Left colon (tissue), 2 donors: ENCODE data around the gene IGFBP5. TPM values are rescaled to one million over a fixed set of nuclear protein-coding genes. Genes with fewer than 3 reads are reported as not detected.

Experiments
- ATAC-seq: fragments of 200-7000 bp; cut with Tn5 transposase; one replicate; pipeline ENCODE4 v1.9.1; 2020; ENCODE audit warnings: mild to moderate bottlenecking, moderate library complexity
- DNase-seq, 2 donors: peaks; one replicate each; pipeline ENCODE4 v3.0.0-alpha.2; 2020
- intact Hi-C, 2 donors: fragments of 100-400 bp; cut with DNase I in 1 of 2; cut with micrococcal nuclease in 1 of 2; formaldehyde crosslinking; loops; one replicate each; pipeline versions ENCODE4 v1.11.2 to v1.14.0; 2022; cut with DNase I, micrococcal nuclease
- total RNA-seq, 2 donors: library from RNA; stranded (reverse); fragmentation: NEBNext Ultra II Directional; extraction: Animal tissue kit (Norgen Biotek cat#: 25700); gene quantifications; one replicate each; pipeline ENCODE4 v1.2.1, GENCODE V29; 2021
- donor health status: DM: no; HTN: no; CAD: no.
- donor health status: DM: yes; HTN: yes; CAD: no.

Gene IGFBP5
- total RNA-seq, 2 donors from 2014 or later, result 40.0 to 135 TPM

DNA sequence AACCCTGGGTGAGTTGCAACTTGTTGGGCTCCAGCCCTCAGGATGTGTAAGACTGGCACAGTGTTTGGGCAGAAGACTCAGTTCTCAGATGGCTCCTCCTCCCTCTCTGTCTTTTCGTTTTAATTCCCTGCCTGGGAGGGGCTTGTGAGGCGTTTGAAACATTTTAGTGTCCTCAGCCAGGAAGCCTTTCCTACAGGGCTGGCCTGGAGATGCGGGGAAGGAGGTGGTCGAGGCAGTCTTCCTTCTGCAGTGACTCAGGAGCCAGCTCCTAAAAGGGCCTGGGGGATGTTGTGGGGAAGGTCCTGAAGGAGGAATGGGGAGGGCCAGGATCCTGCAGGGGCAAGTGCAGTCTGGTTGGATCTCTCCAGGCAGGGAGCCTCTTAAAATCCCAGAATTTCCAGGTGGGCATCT lies 22.1 kb upstream of the IGFBP5 start:
- ATAC-seq, result no peak
- intact Hi-C loops, result no loop called here
- no peak for DNase-seq

DNA sequence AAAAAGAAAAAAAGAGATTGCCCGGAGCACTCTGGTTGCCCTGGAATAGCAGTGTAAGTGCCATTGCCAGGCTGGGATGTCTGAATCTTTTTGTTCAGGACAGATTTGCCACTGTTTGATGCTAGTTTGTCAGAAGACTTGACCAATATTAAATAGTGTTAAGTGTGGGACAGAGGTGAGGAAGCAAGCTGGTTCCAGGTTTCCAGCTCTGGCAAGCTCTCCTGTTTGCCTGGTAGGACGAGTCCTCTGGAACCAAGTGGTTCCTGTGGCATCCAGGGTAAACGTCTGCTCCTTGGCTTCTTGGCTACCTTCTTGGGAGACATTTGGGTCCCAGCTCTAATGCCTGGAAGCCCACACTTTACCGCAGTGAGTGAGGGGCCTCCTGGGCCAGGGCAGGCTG lies 20.8 kb upstream of the IGFBP5 start:
- intact Hi-C loops, result no loop called here
- ATAC-seq, result no peak
- no peak for DNase-seq

DNA sequence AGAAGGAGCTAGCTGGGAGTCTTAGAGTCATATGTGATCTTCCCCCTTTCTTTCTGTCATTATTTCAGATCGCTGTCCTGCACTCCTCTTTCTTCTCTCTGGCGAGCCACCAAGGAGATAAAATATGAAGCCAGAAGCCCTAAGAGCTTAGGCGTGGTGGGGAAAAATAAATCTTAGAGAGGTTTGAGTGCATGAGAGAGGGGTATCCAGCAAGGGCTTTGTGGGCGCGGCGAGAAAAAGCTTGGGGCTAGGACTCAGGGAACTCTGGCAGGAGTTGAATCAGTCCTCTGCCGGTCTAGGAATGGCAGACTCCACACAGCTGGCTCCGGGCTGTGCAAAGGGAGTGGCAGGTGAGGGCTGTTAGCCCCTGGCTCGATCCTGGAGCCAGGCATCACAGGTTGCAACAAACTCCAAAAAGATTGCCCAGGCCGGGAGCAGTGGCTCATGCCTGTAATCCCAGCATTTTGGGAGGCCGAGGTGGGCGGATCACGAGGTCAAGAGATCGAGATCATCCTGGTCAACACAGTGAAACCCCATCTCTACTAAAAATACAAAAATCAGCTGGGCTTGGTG lies 20.1 kb upstream of the IGFBP5 start:
- intact Hi-C loops, result no loop called here
- DNase-seq (no peak), ATAC-seq (no peak)

DNA sequence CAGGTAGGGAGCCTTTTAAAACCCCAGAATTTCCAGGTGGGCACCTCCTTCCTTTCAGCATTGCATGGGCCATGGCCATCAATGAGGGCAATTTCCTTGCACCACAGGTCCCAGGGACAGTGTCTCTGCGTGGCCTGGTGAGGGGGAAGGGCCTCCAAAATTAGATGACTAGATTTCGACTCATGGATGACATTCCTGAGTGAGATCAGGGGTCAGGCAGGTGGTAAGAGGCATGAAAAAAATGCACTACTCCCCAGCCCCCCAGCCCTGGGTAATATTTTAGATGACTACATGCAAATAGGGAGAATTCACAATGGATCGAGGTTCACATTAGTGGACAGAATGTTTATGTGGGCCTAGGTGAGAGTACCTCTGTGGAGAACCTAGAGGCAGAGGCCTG lies 19.0 kb upstream of the IGFBP5 start:
- ATAC-seq (no peak), DNase-seq (no peak)
- intact Hi-C loops, result no loop called here

DNA sequence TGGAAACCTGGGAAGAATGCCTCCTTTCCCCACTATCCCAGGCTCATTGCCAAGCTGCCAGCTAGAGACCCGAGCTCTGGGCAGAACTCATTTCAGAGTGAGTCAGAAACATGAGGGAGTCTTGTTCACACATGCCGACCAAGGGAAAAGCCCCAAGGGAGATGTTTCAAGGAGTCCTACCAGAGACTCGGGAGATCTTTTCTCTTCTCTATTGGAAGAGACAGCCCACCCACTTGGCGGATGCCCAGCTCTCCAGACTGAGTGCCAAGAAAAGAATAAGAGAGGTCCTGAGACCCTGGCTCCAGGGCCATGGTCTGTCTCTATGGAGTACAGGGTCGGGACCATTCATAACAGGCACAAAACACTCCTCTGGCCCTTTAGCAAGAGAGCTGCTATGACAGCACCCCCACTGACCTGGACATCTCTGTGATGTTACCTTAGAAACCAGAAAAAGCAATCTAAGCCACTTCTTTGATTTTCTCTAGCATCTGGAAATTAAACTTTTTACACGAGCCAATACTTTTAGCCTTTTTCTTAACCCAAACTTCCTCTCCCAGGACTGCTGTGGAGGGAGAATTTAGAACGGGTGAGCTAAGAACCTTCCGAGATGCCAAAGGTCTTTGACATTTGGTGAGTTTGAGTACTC lies 18.5 kb upstream of the IGFBP5 start:
- no peak for DNase-seq
- no peak for ATAC-seq
- intact Hi-C loops, result no loop called here

DNA sequence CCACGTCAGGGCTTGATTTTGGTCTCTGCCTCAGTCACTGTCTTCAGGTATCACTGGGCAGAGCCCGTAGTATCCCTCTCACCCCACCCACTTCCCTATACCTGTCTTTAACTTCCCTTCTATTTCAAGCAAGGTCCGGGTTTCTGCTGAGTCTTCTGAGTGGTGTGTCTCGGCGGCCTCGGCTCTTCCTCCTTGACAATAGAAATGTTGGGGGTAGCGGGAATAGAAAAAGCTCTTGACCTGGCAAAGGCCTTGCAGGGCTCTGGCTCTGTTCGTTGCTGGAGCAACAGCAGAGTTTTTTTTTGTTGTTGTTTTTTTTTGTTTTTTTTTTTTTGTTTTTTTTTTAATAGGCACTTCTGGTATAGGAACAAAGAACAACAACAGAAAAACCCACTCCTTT lies 16.0 kb upstream of the IGFBP5 start:
- DNase-seq (no peak), ATAC-seq (no peak)
- intact Hi-C loops, result no loop called here

DNA sequence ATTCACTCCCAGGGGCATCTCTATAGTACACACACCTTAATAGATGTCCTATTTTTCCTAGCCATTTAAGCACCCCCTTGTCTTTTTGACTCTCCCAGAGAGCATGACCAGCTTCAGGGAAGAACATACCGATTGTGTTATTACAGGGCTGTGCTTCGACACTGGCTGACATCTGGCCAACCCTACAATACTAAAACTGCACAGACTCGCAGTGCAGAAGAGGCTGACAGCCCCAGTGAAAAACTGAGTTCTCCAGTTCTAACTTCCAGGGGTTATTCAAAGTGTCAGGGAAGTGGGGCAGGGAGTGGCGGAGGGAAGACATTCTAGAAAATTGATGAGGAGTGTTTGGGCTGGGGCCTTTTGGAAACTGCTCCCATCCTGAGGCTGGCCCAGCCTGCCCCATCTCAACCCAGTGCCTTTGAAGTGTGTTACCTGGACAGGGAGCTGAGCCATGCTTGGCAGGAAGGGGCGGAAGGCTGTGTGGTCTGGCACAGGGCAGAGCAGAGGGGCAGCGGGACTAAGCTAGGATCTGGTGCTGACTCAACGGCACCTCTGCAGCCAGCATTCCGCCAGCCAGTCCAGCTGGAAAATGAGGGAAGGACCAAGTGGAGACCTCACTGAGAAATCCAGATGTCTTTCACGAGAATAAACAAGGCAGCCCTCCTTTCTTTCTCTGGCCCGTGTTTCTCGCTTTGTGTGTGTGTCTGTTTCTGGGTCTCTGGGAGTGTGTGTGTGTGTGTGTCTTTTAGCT lies 15.4 kb upstream of the IGFBP5 start:
- intact Hi-C loops, result no loop called here
- no peak for ATAC-seq
- DNase-seq, result peak in 1 of 2 donors; percentile 46

DNA sequence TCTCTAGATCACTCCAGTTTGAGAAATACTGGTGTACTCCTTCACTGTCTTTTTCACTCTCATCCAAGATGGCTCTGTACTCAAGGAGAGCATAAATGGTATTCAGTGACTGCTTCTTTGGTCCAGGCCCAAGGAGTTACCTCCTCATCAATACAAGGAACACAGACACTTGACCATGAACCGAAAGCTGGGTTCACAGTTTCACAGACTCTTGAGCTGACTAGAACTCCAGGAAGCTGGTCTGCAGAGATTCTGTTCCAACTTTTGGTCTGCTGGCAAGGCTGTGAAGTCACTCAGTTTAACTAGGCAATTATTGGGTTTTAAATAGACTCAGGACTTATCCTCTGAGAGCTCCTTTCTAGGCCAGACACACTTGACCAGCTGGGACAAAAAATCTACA lies 7.4 kb upstream of the IGFBP5 start:
- intact Hi-C loops, result no loop called here
- DNase-seq, result no peak
- no peak for ATAC-seq

DNA sequence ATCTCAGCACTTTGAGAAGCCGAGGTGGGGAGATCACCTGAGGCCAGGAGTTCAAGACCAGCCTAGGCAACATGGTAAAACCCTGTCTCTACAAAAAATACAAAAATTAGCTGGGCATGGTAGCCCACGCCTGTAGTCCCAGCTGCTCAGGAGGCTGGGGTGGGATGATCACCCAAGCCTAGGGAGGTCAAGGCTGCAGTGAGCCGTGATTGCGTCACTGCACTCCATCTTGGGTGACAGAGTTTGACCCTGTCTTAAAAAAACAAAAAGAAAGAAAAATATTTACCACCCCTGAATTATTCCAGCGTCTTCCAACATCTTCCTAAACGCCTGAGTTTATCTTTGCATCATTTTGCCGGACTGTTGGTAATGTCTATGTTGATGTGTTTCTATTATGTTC lies 6.2 kb upstream of the IGFBP5 start:
- ATAC-seq (no peak), DNase-seq (no peak)
- intact Hi-C loops, result no loop called here

DNA sequence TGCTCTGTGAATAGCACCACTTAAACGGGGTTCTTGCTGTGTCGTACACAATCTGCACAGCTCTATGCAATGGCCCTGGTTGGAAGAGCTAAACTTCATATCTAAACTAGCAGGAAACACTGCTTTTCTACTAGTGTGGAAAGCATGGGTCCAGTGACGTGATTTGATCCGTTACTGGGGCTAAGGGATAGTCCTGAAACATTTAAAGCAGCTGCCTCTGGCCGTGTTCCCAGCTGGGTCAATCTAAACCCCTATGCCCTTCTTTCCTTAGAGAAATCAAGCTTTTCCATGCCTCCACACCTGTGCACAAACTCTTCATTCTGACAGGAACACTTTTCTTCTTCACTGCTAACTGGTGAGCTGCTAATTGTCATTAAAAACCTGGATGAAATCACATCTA lies 5.4 kb upstream of the IGFBP5 start:
- no peak for DNase-seq
- intact Hi-C loops, result no loop called here
- no peak for ATAC-seq

DNA sequence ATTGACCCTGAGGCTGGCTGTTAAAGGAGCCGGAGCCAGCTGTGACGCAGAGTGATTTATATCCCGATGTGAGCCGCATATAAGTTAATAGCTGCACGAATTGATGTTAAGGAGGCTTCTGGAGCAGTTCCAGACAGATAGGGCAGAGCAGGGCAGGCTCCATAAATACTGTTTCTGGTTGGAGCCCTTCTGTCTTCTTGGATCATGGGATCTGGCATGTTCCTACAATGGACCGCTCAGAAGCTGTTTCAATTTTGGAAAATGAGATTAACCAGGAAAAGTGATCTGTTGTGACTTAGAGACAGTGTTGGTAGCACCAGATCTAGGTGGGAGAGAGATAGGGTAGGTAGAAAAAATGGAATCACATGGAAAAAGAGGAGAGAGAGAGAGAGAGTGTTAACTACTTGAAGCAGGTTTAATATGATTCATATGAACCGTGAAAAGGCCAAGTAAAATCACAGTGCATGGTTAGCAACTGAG lies 4.8 kb upstream of the IGFBP5 start:
- ATAC-seq, result no peak
- intact Hi-C loops, result no loop called here
- no peak for DNase-seq

DNA sequence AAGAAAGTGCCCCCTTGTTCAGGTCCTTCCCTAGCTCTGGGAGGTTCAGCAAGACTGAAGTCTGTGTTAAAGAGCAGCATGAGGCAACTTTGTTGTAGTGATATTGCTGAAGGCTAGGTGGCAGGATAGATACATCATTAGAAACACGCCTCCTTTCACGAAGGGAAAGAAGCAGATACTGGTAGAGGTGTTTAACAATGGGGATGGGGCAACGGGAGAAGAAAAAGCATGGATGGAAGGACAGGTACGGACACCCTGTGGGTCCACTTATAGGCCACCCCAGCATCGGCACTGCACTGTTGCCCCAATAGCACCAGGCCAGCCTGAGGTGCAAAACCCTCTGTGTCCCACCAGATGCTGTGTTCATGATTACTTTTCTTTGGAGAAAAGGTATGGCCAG lies 3.5 kb upstream of the IGFBP5 start:
- intact Hi-C loops, result loop anchor here in 1 of 2 donors (10.0 kb wide), 1 partner anchor 466 kb away; no protein-coding TSS in a partner anchor
- peak; percentile 72 for ATAC-seq
- no peak for DNase-seq

DNA sequence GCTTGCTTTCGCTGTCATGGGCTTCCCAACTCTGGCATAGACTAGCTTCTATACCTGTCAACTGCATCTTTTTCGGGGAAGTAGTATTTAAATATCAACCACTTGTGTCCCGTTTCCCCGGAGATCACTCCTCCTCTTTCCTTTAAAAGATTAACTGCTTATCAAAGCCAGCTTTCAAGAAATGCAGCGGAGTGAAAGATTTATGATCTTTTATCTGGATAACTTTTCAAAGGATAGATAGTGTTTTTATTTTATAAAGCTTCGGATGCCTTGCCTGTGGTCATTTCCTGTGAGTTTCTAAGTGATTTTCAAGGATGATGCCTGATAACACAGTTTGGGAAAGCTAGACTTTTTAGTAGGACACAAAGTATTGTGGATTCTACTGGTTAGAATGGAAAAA lies 2.9 kb upstream of the IGFBP5 start:
- no peak for DNase-seq
- ATAC-seq, result no peak
- intact Hi-C loops, result loop anchor here in 1 of 2 donors (10.0 kb wide), 1 partner anchor 467 kb away; no protein-coding TSS in a partner anchor

DNA sequence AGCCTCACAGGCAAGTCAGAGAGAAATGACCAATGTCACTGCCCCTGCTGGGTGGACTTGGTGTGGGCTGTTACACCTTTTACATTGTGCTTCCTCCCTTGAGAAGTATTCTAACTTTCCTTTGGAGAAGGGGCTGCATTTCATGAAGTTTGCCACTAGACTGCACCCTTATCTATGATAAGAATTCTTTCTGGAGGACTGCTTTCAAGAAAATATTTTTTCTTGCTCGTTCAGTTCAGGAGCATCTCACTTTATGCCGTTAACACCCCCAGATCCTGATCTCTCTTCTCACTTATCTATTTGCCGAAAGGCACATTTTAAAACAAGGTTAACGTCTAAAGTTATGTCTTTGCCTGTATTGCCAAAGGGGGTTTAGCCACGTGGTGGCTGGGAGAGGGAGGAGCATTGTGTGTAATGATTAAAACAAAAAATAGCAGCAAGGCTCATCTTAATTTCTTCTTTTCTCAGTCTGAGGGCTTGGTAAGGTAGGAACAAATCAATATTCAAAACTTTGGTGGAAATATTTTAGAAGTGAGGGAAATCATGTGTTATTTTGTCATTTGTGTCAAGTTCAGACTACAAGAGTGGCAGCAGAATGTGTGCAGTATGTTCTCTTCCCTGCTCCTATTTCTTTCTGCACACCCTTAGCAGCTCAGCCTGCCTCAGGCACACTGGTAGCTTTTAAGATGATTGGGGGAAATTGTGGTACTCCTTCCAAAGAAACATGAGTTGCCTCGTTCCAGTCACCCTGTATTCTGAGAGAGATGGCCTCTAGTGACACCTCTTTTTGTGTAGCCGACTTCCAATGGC lies 1.6 kb upstream of the IGFBP5 start:
- DNase-seq, result no peak
- intact Hi-C loops, result loop anchor here in 1 of 2 donors (10.0 kb wide), 1 partner anchor 468 kb away; no protein-coding TSS in a partner anchor
- no peak for ATAC-seq

DNA sequence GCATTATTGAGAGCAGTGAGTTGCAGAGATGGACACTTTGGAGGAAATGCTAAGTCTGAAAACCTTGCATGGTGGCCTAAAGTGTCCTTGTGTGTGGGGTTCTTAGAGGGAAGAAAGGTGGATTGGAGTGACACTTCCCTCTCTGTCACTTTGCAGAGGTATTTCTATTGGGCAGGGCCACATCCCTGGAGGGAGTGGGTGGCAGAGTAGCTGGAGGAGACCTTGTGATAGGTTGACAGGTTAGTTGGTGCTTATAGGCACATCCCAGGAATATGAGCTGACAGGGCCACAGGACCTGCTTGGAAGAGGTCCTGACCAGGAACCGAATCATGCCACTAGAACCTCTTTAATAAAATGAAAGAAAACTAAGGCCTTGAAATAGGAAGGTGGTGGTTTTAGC lies 972 bp upstream of the IGFBP5 start:
- DNase-seq (no peak), ATAC-seq (no peak)
- intact Hi-C loops, result loop anchor here in 1 of 2 donors (10.0 kb wide), 1 partner anchor 468 kb away; no protein-coding TSS in a partner anchor

DNA sequence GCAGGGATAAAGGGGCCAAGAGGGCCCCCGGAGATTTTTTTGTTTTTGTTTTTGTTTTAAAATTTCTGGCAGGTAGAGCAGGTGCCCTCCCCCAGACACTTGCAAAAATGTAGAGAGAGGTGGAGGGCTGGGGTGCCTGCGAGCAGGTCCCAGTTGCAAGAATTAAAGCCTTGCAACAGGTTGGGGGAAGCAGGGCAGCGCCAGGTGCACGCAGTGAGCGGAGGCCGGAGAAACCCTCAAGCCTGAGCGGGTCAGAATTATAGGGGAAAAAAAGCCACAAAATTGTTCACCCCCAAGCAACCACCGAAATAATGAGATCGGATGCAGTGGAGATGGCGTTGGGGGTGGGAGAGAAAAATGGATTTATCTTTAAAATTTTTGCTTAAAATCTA lies 527 bp downstream of the IGFBP5 start:
- DNase-seq (no peak), ATAC-seq (no peak)
- intact Hi-C loops, result loop anchor here in 1 of 2 donors (10.0 kb wide), 1 partner anchor 470 kb away; no protein-coding TSS in a partner anchor

DNA sequence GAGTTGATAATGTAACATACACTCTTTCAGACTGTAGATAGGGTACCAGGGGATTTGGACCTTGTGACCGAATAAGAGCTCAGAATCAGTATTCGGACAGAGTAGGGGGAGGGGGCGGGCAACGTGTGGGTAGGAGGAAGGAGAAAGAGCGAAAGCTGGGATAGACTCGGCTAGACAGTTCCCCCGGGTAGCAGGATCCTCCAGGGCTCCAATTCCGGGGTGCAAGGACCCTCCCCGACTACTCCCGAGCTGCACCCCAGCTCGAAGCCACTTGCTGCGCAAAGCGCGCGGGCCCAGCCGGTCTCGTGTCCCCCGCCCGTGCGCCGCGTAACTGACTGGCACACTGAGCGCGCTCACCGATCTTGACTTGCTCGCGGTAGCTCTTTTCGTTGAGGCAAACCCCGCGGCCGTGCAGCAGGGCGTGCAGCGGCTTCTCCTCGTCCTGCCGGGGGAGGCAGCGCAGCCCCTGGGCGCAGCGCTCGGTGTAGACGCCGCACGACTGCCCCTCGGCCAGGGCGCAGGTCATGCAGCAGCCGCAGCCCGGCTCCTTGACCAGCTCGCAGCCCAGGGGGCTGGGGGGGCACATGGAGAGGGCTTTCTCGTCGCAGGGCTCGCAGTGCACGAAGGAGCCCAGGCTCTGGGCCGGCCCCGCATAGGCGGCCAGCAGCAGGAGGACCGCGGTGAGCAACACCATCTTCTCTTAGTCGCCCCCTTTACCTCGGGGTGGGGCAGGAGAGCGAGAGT lies 1.1 kb downstream of the IGFBP5 start:
- no peak for DNase-seq
- intact Hi-C loops, result loop anchor here in 1 of 2 donors (10.0 kb wide), 1 partner anchor 471 kb away; no protein-coding TSS in a partner anchor
- ATAC-seq, result peak; percentile 34

DNA sequence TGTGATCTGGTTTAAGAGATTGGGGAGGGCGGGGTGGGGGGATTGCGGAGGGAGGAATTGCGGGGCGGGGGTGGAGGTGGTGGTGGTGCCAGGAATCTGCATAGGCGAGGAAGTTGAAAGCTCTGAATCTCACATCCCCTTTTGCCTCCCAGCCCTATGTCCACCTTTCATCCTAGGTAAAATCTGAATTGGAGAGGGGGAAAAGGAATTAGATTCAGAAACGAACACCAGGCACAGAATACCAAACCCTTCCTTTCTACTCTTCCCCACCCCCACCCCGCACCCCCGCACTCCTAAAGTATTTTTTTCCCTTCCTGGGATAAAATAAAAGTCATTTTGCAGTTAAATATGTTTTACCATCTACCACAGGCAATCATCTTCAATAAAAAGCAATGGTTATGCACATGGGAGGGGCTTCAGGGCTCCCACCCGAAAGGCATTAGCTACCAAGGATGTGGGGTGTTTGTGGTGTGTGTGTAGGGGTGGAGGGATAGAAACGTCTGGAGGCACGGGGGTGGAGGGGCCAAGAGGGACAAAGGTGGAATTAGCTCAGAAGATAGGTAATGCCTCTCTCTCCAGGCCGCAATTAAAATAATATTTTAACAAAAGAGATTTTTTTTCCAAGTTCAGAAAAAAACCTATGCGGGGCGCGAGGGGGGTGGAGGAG lies 1.8 kb downstream of the IGFBP5 start:
- ATAC-seq, result no peak
- intact Hi-C loops, result loop anchor here in 1 of 2 donors (10.0 kb wide), 1 partner anchor 471 kb away; no protein-coding TSS in a partner anchor
- DNase-seq, result no peak
